DMS114 treated with DMSO at 0.1 percent for 48 hours (cell line): Measurements from ENCODE around the gene SHROOM3.
"Not testable (repeated sequence)": the region's sequence is repeated elsewhere in the genome, so short reads cannot be mapped to it uniquely, and the experiment has no call there.

Experiments
- DNase-seq: peaks from one replicate; lab custom pipeline; 2025; ENCODE audit not compliant: unreplicated experiment; lab: John Stamatoyannopoulos, UW

Gene SHROOM3

DNA sequence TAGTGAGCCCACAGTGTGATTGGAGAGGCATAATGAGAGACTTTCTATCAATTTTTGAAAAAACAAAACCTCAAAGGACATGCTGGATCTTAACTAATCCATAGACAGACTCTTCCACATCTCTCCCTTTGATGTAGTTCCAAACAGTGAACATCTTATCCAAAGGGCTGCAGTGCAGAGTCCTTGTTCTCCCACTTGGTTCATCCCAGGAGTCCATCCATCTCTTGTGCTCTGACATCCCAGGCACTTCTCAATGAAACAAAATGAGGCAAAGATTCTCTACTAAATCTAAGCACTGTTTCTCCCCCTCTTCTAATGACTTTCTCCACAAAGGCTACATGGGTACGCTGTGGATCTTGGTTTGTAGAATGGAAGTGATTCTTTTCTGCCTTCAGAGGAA, 8.3 kb downstream of the SHROOM3 start:
- DNase-seq, result no peak

DNA sequence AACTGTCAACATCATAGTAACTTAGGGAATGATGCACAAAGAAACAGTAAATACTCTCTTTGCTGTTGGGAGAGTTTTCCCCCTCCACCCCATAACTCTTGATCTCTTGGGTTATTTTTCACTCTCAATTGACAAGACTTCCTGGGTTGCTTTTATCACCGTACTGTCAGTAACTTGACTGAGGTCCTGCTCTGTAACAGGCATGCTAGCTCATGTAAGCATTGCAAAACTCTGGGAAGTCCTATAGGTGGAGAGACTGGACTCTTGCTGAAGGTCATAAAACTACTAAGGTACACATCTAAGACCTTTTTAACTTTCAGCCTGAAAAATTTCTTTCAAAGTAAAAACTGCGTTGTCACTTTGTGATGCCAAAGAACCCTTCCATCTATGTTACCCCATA, 10.9 kb downstream of the SHROOM3 start:
- no peak for DNase-seq

DNA sequence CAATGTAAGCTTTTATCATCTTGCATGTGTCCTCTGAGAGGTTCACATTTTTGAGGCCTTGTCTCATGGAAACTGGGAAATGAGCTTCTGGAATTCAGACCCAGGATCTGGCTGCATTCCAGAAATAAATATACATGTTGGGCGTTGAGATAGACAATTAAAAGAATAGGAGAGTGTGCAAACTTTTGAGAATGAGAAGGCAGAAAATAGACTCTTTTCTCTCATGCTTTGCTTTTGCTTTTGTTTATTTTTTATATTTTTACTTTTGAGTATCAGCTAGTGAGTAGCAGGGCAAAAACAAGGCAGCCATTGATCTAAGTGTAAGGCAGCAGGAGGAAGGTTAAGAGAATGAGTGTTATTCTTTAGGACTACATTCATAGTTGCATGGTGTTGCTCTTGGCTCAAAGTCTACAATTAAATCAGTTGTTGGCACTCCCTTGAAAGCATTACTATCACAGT, 12.4 kb downstream of the SHROOM3 start:
- no peak for DNase-seq

DNA sequence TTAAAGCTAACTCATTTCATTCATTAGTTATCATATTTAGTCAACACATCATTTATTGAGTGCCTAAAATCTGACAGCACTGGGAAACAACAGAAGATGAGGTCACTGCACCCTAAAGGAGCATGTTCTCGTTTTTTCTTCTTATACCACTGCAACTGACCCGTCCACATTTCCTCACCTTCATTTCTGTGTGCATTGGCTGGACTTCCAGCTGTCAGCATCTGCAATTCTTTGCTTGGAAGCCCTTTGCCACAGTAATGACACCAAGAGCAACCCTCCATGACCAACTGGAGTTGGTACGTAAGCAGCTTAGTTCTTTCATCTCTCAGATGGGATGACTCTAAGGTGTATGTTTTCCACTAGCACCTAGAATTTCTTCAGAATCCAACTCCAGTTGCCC, 13.2 kb downstream of the SHROOM3 start:
- no peak for DNase-seq

DNA sequence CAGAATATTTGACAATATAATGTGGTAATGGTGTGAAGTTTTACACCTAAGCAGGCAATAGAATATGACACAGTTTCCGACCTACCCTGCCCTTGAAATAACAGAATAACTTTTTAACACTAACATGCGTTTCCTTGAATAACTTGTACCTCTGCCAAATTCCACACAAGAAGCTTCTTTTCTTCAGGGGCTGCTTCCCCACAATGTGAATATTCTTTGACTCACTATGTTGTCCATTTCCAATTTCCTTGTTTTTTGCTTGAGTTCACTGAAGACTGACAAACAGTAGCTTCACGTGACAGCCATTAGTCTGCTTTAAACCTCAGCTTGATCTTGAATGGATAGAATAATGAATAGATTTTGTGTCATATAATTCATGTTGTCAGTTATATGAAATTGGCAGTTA, 14.3 kb downstream of the SHROOM3 start:
- DNase-seq, result no peak

DNA sequence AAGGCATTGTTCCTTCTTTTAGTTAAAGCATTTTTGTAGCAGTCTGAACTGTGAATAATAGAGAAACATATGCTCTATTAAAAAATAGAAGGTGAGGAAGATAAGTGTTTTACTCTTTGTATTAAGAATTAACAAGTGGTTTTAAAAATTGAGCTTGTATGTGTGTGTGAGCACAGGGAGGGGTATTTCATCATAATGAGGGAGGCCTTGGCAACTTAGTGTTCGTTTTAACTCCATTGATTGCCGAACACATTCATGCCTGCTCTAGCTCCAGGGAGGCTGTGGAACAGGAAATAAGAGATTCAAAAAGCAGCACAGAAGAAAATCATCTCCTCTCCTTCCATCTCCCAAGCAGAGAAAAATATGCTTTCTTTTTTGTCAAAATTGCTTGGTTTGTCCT, 14.8 kb downstream of the SHROOM3 start:
- DNase-seq, result no peak

DNA sequence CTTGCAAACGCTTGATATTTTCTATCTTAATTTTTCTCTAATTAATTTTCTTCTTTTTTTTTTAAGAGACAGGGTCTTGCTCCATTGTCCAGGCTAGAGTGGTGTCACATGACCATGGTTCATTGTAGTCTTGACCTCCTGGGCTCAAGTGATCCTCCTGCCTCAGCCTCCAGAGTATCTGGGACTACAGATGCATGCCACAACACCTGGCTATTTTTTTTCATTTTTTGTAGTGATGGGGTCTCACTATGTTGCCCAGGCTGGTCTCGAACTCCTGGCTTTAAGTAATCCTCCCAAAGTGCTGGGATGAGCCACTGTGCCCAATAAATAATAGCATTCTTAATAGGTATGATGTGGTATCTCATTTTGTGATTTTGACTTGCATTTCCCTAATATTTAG, 18.2 kb downstream of the SHROOM3 start:
- DNase-seq, result no peak

DNA sequence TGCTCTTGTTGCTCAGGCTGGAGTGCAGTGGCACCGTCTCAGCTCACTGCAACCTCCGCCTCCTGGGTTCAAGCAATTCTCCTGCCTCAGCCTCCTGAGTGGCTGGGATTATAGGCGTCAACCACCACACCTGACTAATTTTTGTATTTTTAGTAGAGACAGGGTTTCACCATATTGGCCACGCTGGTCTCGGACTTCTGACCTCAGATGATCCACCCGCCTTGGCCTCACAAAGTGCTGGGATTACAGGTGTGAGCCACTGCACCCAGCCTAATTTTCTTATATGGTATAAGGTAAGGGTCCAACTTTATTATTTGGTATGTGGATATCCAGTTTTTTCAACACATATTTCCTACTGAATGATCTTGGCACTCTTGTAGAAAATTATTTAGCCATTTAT, 19.0 kb downstream of the SHROOM3 start:
- DNase-seq, result not testable (repeated sequence)

DNA sequence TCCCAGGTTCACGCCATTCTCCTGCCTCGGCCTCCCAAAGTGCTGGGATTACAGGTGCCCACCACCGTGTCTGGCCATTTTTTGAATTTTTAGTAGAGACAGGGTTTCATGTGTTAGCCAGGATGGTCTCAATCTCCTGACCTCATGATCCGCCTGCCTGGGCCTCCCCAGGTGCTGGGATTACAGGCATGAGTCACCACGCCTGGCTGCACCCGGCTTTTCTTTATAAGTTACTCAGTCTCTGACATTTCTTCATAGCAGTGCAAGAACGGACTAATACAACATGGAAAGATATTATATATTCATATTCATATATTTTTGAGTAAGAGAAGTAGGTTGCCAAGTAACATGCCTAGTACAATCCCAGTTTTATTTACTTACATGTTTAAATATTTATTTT, 22.9 kb downstream of the SHROOM3 start:
- DNase-seq, result no peak

DNA sequence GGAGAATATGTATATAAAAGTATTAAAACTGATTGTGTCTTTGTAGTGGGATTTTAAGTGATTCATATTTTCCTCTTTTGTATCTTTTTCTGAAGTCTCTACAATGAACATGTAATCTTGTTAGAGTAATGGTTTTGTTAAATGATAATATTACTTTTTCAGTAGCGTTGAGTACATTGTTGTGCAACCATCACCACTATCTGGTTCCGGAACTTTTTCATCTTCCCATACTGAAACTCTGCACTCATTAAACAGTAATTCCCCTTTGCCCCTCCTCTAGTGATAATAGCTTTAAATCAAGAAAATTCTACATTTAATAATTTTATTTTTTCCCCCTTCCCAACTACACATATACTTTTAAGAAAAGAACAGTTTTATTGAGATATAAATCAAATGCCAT, 23.3 kb downstream of the SHROOM3 start:
- no peak for DNase-seq

DNA sequence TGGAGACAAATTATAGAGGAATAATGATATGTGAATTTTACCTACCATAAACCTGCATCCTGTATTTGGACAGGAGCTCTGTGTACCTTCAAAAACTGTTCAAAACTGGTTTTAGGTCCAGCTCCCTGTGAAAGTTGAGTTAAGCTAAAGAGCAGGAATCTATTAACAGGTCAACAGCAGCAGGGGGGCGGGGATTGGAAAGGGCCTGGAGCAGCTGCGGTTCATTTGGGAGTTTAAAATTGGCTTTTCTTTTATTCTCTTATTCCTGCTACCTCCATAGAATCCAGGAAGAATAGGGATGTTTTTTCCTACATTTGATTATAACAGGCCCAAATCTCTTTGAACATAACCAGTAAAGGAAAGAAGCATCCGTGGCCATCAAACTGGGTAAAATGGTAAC, 23.8 kb downstream of the SHROOM3 start:
- no peak for DNase-seq

DNA sequence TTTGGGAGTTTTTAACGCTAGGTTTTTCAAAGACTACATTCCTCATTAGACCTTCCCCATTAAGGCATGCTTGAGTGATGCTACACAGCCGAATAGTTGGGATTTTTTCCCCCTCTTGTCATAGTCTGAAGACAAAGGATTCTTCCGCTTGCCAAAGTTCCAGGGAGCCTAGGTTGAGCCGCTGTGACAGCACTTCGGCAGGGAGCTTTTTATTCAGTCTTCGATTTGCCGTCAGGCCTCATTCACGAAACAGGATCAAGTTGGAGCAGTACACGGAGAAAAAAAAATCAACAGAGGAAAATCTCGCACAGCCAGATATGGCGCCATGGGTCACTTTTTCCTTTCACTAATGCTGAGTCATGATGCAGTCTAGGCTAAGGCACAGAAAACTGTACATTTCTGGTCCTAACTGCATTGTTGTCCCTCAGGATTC, 24.3 kb downstream of the SHROOM3 start:
- DNase-seq, result no peak

DNA sequence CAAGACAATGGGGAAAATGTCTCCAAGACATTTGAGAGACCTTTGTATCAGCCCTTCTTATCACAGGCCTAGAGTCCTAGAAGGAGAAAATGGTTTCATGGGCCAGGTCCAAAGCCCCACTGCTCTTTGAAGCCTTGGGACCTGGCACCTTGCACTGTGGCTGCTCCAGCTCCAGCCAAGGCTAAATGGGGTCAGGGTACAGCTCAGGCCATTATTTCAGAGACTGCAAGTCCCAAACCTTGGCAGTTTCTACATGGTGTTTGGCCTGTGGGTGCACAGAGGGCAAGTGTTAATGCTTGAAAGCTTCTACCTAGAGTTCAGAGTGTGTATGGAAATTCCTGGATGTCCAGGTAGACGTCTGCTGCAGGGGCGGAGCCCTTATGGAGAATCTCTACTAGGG, 28.5 kb downstream of the SHROOM3 start:
- no peak for DNase-seq

DNA sequence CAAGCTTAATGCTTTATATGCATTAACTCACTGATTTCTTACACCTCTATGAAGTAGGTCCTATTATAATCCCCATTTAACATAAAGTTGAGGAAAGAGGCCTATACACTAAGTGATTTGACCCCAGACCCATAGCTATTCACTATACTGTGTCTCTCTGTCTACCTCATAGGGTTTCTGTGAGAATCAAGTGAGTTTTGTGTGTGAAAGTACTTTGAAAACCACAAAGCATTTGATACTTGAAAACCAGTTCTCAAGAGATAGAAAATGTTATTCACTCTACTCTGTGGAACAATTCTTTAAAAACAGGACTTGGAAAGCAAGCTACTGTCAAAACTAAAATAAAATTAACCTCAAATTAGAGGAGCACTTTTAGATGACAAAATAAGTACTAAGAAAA, 35.0 kb downstream of the SHROOM3 start:
- DNase-seq, result no peak

DNA sequence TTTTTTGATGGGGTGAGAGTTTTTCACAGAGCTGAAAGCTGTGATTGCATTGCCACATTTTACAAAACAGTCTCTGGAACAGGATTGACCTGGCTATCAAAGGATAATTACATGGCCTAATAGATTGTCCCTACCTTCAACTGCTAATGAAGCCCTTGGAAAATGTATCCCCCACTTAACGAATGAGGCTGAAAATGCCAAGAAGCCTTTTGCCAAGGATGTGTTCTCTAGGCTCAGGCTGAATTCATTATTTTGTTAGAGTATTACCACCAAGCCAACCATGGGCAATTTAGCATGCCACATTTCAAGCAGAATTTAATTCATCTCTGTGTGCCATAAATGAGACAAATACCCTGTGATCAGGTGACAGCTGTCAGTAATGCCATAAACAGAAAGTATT, 35.5 kb downstream of the SHROOM3 start:
- DNase-seq, result no peak

DNA sequence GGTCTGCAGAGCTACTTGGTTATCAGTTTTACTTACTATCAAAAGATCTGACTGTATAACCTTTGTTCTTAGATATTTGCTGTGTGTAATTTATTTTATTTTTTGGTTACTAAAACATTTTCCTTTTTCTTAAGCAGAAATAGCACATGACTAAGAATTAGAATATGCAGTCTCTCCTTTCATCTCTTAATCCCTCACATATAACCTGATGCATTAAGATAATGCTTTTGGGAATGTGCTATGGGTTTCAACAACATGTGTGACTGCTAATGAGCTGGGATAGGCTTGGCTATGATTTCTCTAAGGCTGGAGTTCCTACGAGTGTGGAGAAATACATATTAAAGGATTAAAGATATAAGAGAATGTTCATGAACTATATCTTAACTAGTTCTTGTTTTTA, 41.5 kb downstream of the SHROOM3 start:
- no peak for DNase-seq

DNA sequence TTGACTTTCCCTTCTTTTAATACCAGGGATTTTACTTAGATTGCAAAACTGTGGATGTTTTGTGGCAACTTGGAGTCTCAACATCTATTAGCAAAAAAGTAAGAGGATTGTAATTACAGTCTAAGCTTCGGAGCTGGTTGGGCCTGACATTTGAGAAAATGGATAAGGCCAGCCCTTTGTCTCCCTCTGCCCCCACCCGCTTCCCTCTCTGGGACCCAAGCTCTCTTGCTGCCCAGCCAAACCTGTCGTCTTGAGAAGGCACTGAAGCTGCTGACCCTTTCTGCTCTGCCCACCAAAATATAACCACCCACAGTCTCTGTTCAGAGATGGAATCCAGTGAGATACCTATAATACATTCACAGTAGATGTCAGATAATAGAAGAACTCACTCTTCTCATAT, 49.6 kb downstream of the SHROOM3 start:
- no peak for DNase-seq

DNA sequence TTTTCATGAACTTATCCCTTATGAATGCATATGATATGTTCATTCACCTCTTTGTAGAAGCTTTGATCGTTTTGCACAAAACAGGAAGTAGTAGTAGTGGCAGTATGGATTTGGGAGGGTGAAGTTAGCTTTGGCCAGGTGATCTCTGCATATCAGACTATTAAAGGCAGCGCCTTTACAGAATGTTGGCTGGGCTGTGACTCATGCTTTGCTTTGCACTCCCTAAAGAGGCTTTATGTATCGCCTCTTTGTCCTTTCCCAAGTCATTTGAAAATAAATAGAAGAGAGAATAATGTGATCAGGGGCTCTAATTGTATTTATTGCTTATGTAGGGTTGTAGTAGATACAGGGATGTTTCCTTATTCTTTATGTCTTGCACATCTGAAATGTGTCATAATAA, 50.4 kb downstream of the SHROOM3 start:
- DNase-seq, result no peak

DNA sequence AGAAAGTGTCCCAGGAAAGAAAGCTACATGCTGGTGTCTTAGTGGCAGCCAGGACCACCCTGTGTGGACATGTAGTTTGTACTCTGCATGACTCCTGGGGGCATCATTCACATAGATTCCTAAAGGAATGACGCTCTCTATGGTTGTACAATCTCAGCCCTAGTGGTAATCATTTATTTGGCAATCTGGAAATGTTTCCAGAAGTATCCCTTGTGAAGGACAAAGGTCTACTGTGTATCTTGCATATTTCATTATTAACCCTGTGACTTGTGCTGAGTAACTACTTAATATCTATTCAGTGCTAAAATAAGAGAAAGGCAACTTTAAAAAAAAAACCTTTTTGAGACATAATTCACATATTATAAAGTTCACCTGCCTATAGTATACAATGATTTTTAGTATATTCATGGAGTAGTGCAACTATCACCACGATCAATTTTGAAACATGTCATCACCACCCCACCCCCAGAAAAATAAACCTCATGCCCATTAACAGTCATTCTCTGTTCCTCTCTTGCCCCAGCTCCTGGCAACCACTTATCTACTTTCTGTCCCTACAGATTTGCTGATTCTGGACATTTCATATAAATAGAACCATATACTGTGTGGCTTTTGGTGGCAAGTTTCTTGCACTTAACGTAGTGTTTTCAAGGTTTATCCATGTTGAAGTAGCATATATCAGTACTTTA, 51.7 kb downstream of the SHROOM3 start:
- DNase-seq, result no peak

DNA sequence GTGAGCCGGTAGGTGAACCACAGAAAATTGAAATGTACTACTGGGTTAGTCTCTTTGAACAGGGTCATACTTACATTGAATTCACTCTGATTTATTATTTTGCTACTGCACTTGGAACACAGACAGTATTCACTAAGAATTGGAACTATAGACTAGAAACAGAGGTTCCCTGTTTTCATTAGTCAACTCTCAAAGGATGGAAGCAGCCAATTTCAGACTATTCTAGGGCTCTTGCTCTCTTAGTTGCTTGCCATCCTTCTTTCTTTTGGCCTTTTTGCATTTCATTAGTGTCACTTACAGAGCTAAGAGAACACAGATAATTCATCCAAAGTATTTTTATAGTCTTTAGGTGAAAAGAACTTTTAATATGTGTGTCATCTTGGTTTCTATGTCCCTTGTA, 52.6 kb downstream of the SHROOM3 start:
- no peak for DNase-seq

DNA sequence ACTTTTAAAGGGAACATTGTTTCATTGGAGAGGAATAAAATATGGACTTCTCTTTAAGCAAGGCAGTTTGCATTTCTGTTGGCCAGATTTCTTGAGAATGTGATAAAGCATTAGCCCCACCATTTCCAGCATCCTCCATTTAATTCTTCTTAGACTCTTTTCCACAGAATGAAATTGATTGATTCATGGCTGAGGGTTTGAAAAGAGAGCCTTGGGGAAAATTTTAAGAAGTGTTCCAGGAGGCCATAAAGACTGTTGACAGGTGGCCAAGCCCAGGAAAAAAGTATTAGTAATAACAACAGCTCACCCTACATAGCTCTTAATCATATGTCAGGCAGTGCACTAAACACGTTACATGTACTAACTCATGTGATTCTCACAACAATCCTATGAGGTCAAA, 53.4 kb downstream of the SHROOM3 start:
- no peak for DNase-seq

DNA sequence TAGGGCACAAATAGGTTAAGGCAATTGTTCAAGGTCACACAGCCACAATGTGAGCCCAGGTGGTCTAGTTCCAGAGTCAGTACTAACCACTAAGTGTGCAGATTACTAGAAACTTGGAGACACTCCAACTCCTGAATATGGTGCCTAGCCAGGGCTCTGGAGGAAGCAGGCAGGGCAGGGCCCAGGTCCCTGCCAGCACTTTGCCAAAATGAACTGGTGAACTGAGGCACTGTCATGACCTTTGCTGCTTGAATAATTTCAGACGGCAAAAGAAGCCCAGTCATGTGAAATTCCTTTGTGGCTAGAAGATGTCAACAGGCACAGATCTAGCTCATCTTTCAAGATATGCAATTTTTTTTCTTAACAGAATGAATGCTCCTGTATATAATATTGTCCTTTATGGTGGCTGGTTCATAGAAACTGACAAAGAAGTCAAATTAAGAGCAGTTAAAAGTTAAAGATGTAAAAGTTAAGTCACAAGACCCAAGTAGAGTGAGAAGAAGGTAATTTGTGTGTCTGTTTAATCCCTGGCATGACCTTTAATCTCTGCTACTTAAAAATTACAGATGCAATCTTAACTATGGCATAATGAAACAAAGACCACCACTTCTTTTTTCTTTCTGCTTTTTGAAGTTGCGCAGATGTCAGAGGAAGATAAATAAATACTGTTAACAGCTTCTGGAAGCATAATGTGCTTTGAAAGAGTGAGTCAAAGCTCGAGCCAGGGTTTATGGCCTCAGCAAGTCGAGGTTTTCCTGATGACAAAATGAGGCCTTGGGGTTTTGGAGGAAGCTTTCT, 54.1 kb downstream of the SHROOM3 start:
- DNase-seq, result no peak
